Fibroblast of the conjunctiva (primary cell): ENCODE data around the gene PHLPP1.

Source experiments
- DNase-seq: peaks from one replicate; pipeline ENCODE4 v3.0.0-alpha.2; 2010; ENCODE audit warnings: low read depth

PHLPP1 gene

GRCh38 chr18:62982600-62983251 lies 267.4 kb downstream of the PHLPP1 start:
- DNase-seq = peak; percentile 44

GRCh38 chr18:62984656-62985315 lies 269.4 kb downstream of the PHLPP1 start:
- no peak for DNase-seq

GRCh38 chr18:62986490-62986889 lies 271.1 kb downstream of the PHLPP1 start:
- DNase-seq = no peak

- DNase-seq = no peak
Measured at GRCh38 chr18:62987055-62987830, 271.9 kb downstream of the PHLPP1 start.

- DNase-seq = no peak
Measured at GRCh38 chr18:62987859-62988258, 272.5 kb downstream of the PHLPP1 start.

GRCh38 chr18:62988471-62988870 lies 273.1 kb downstream of the PHLPP1 start:
- DNase-seq = no peak

- no peak for DNase-seq
Measured at GRCh38 chr18:62989195-62989594, 273.9 kb downstream of the PHLPP1 start.

- no peak for DNase-seq
Measured at GRCh38 chr18:62990653-62991052, 275.3 kb downstream of the PHLPP1 start.

GRCh38 chr18:62991389-62991788 lies 276.0 kb downstream of the PHLPP1 start:
- DNase-seq = no peak

GRCh38 chr18:62991959-62992358 lies 276.6 kb downstream of the PHLPP1 start:
- no peak for DNase-seq

- no peak for DNase-seq
Measured at GRCh38 chr18:62992877-62993365, 277.6 kb downstream of the PHLPP1 start.

GRCh38 chr18:62996566-62996965 lies 281.2 kb downstream of the PHLPP1 start:
- DNase-seq = no peak

GRCh38 chr18:62997076-62997475 lies 281.7 kb downstream of the PHLPP1 start:
- no peak for DNase-seq

- DNase-seq = no peak
Measured at GRCh38 chr18:62998443-62998842, 283.1 kb downstream of the PHLPP1 start.

- DNase-seq = peak; percentile 75
Measured at GRCh38 chr18:62999392-62999791, 284.1 kb downstream of the PHLPP1 start.

- DNase-seq = no peak
Measured at GRCh38 chr18:62999921-63000320, 284.6 kb downstream of the PHLPP1 start.

- DNase-seq = no peak
Measured at GRCh38 chr18:63000839-63001238, 285.5 kb downstream of the PHLPP1 start.

GRCh38 chr18:63001861-63002260 lies 286.5 kb downstream of the PHLPP1 start:
- DNase-seq = no peak

GRCh38 chr18:63002305-63002704 lies 287.0 kb downstream of the PHLPP1 start:
- DNase-seq = no peak

GRCh38 chr18:63002803-63003445 lies 287.6 kb downstream of the PHLPP1 start:
- DNase-seq = no peak

GRCh38 chr18:63003899-63004298 lies 288.6 kb downstream of the PHLPP1 start:
- no peak for DNase-seq

GRCh38 chr18:63004466-63005089 lies 289.2 kb downstream of the PHLPP1 start:
- DNase-seq = no peak
